Effector memory CD4-positive, alpha-beta T cell (primary cell): ENCODE results near the gene GDF9.

Experiments used
- DNase-seq, 3 donors: peaks; one replicate each; pipeline ENCODE4 v3.0.0-alpha.2; 2020
- H3K27ac ChIP-seq: 2 replicates; pipeline ENCODE4 v1.7.0; 2013; ENCODE audit warnings: mild to moderate bottlenecking, low read length, moderate library complexity; ENCODE audit not compliant: insufficient read depth, poor library complexity, severe bottlenecking
- H3K27me3 ChIP-seq: replicated peaks from 2 replicates; pipeline ENCODE4 v1.7.0; 2013; ENCODE audit warnings: mild to moderate bottlenecking, low read length; ENCODE audit not compliant: insufficient read depth, control insufficient read depth, poor library complexity, severe bottlenecking
- H3K36me3 ChIP-seq: 2 replicates; pipeline ENCODE4 v1.7.0; 2013; ENCODE audit warnings: mild to moderate bottlenecking, low read length, moderate library complexity; ENCODE audit not compliant: control insufficient read depth, insufficient read depth
- H3K4me1 ChIP-seq: 2 replicates; pipeline ENCODE4 v1.7.0; 2013; ENCODE audit warnings: low read length, mild to moderate bottlenecking; ENCODE audit not compliant: control insufficient read depth, insufficient read depth, poor library complexity, severe bottlenecking
- H3K4me3 ChIP-seq: 2 replicates; pipeline ENCODE4 v1.7.0; 2013; ENCODE audit warnings: low read length, low read depth, mild to moderate bottlenecking; ENCODE audit not compliant: insufficient read depth, poor library complexity, severe bottlenecking
- H3K9me3 ChIP-seq: 2 replicates; pipeline ENCODE4 v1.7.0; 2013; ENCODE audit warnings: mild to moderate bottlenecking, low read length, moderate library complexity; ENCODE audit not compliant: control insufficient read depth

Gene GDF9

DNA sequence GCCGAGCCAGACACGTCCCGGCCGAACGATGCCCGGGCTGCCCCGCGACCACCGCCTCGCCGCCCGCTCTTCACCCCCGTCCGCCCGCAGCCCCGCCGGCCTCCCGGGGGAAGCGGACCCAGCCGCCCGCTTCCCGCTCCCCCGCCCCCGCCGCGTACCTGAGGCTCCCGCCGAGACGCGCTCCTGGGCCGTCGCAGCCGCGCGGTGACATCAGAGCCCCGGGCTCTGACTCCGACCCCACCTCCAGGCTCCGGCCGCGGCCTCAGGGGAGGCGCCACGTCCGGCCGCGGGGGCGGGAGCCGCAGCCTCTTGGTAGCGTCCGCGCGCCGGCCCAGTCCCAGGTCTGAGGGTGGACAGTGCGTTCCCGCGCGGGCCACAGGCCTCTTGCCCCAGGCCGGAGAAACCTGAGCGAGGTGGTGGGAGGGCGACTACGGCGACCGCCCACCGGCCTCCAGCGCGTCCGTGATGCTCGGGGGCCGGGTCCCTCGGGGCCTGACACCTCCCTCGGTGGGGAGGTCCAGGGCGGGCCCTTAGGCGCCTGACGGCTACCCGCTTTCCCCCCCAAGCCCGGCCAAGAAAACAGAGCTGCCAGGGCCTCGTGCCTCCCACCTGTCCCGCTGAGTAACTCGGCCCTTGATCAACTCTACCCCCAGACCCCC lies 35.7 kb downstream of the GDF9 start, which contains the start of gene SHROOM1:
Gene SHROOM1 (minus strand): TSS at position 212 of the 659 bp plus-strand sequence. CDS start 4,507 bp downstream, outside the sequence.
- Histone ChIP-seq H3K36me3 (no peaks in the 10 kb centered on the region), H3K4me1 (peaks cover 8% of the 10 kb centered on the region), H3K27me3 (peaks cover 29% of the 10 kb centered on the region), H3K4me3 (peak within 1 kb of the TSS; percentile 53), H3K27ac (no peak within 1 kb of the TSS), H3K9me3 (no peaks in the 10 kb centered on the region)
- DNase-seq: no peak

DNA sequence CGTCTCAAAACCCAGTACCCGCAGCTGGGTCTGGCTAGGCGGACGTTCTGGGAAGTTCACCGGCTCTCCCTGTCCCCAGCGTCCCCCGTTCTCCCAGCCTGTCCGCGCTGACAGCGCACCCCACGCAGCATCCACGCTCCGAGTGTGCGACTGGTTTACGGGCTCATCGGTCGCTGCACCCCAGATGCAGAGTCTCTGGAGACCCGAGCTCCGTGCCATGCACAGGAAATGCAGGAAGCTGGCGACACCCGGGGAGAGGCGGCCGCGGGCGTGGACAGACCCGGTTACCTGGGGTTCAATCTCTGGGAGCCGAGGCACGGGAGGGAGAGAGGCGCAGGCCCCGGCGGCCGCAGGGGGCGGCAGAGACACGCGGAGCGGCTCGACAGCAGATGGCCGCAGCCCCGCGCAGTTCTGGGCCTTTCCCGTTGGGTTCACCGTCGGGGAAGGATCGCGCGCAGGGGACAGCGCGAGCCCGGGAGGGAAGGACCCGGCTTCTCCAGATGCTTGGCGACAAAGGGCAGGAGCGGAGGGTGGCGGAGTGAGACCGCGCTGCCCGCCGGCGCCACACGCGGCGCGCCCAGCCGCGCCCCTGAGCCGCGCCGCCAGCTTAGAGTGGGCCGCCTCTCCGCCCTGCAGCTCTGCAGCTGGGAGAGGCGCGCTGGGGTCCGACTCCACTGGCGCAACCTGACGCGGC lies 36.4 kb downstream of the GDF9 start:
- Histone ChIP-seq H3K4me3 (peak overlapping the region; percentile 53), H3K4me1 (peaks cover 10% of the 10 kb centered on the region), H3K9me3 (no peaks in the 10 kb centered on the region), H3K36me3 (no peaks in the 10 kb centered on the region), H3K27me3 (peaks cover 35% of the 10 kb centered on the region), H3K27ac (no peak overlapping the region)
- peak; percentile 41 to 46 (median 46) for DNase-seq

DNA sequence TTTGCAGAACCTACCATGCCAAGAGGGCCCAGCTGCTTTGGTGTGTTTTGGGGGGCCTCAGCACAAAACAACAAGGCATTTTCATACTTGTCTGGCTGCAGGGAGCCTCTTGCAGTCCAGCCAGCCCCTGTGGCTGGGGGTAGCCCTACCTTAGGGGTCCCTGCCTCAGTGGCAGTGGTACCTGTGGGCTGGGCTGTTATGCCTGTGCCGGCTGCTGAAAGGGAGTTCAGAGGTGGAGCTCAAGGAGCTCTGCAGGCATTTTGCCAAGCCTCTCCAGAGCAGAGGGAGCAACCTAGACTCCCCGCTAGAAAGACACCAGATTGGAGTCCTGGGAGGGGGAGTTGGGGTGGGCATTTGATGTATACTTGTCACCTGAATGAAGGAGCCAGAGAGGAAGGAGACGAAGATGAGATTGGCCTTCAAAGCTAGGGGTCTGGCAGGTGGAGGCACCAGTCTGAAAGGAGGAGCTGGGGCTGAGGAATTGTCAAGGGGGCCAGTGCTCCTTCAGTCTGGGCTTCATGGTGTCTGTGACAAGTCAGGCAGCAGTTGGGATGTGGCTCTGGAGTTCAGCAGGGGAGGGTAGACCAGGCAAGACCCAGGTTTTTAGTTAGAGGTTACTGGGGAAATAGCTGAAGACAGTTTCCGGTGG lies 37.3 kb downstream of the GDF9 start:
- peaks cover 35% of the 10 kb centered on the region for H3K27me3 ChIP-seq
- peaks cover 10% of the 10 kb centered on the region for H3K4me1 ChIP-seq
- H3K4me3 ChIP-seq: no peak overlapping the region
- H3K9me3 ChIP-seq: no peaks in the 10 kb centered on the region
- H3K27ac ChIP-seq: no peak overlapping the region
- H3K36me3 ChIP-seq: no peaks in the 10 kb centered on the region
- no peak for DNase-seq

DNA sequence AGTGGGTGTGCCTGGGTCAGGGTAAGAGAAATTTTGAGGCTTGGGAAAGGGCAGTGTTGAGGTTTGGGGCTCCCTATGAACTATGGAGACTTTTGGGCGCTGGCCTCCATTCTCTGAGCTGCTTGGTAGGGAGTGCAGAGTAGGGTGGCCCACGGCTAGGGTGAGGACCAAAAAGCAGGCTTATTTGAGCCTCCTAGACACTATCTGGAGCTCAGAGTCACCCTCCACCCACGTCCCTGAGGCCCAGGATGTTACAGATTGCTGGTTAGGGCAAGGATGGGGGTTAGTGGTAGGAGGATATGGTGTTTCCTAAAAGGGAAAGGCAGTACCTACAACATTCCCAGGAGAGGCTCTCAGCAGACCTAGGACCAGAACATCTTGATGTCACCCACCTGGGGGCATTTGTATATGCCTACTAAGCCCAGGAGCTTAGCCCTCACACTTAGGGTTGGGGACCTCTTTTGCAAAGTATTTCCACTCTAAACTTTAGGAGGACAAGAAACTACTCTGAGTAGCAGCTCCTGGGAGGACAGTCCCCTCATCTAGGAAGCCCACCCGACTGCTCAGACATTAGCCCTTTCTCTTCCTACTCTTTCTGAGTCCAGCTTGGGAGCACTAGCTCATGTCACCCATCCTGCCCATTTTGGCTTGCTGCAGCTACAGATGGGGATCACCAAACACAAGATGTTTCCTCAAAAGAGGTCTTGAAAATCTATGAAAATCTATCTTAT lies 38.2 kb downstream of the GDF9 start:
- H3K4me1 ChIP-seq: peaks cover 10% of the 10 kb centered on the region
- no peak overlapping the region for H3K4me3 ChIP-seq
- DNase-seq: no peak
- peaks cover 35% of the 10 kb centered on the region for H3K27me3 ChIP-seq
- H3K27ac ChIP-seq: no peak overlapping the region
- no peaks in the 10 kb centered on the region for H3K9me3 ChIP-seq
- H3K36me3 ChIP-seq: no peaks in the 10 kb centered on the region

DNA sequence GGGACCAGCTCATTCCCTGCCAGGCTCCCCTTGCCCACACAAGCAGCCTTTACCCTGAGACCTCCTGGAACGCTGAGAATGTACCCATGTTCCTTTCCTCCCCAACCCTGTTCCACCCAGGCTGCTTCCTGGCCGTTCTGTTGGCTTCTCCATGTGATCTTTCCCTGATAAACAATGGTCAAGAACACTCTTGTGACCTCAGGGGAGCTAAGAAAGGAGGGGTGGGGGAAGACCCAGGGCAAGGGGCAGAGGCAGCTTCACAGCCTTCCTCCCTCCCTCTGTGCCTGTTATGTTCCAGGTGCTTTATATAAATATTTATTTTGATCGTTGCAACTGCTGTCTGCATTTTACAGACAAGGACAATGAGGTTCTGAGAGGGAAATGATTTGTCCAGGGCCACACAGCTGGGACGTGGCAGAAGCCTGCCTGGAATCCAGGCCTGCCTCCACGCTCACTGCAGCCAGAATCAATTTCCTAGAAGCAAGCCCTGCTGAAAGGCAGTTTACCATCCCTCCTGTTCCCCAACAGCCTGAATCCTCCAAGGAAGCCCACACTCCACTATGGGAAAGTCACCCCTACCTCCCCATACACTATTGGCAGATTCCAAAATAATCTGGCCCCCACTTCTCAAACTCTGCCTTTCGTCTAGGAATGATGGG lies 39.7 kb downstream of the GDF9 start:
- Histone ChIP-seq H3K4me1 (peaks cover 10% of the 10 kb centered on the region), H3K27ac (no peak overlapping the region), H3K4me3 (no peak overlapping the region), H3K36me3 (no peaks in the 10 kb centered on the region), H3K9me3 (no peaks in the 10 kb centered on the region), H3K27me3 (peaks cover 35% of the 10 kb centered on the region)
- DNase-seq: no peak

DNA sequence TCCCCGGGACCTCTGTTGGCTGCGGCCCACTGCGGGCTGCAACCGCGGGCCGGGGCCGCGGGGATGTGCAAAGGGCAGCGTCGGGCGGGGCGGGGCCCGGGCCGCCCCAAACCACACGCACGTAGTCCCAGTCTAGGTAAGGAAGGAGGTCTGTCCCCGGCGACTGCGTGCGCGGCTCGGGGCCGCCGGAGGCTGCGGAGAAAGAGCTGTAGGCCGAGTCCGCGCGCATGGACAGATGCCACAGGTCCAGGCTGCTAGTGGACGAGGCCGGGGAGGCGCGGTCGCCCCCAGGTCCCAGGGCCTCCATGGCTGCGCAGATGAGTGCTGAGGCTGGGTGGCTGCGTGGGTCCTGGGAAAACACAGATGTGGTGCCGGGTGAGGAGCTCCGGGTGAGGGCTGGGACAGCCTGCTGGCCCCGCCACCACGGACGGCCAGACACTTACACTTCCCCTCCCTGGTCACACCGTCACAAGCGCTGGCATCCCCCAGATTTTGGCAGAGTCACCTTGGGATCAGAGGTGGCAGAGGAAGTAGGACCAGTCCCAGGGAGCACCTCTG lies 40.4 kb downstream of the GDF9 start:
- no peak for DNase-seq
- Histone ChIP-seq H3K9me3 (no peaks in the 10 kb centered on the region), H3K27me3 (peaks cover 29% of the 10 kb centered on the region), H3K27ac (no peak overlapping the region), H3K36me3 (no peaks in the 10 kb centered on the region), H3K4me3 (peak overlapping the region; percentile 49), H3K4me1 (peaks cover 10% of the 10 kb centered on the region)

GRCh38 chr5:132825033-132825833 lies 41.0 kb downstream of the GDF9 start:
- H3K27me3 ChIP-seq: peaks cover 29% of the 10 kb centered on the region

DNA sequence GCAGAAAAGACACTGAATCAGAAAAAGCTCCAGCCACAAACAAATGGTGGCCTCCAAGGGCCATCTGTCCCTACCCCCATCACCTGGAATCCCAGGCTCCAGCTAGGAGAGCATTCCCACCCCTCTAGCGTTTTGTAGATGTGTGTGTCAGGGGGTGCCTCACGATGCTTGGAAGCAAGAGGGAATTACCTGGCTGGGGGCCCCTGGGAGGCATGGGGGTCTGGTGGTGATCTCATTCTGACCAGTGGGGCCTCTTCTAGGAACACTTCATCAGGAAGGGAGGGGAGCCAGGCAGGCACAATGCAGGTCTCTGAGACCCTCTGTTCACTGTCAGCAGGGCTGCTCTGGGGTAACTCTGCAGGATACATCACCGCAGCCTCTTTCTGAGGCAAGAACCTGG lies 41.8 kb downstream of the GDF9 start:
- DNase-seq: no peak
- Histone ChIP-seq H3K4me3 (no peak overlapping the region), H3K4me1 (peaks cover 6% of the 10 kb centered on the region), H3K36me3 (no peaks in the 10 kb centered on the region), H3K9me3 (no peaks in the 10 kb centered on the region), H3K27me3 (peaks cover 31% of the 10 kb centered on the region), H3K27ac (no peak overlapping the region)

More at GRCh38 chr5:132825033-132825833, 41.0 kb downstream of the GDF9 start:
- H3K4me3 ChIP-seq: peak overlapping the region; percentile 49
- H3K9me3 ChIP-seq: no peaks in the 10 kb centered on the region
- no peak overlapping the region for H3K27ac ChIP-seq
- H3K4me1 ChIP-seq: peaks cover 7% of the 10 kb centered on the region
- no peak for DNase-seq
- no peaks in the 10 kb centered on the region for H3K36me3 ChIP-seq
